GM12892 (cell line): ENCODE data around the gene LTB.

ENCODE experiments used
- POLR2A ChIP-seq: IDR thresholded peaks from 2 replicates; pipeline ENCODE4 v1.6.1; 2011; ENCODE audit warnings: low read depth, low read length, control low read depth
- POLR2AphosphoS5 ChIP-seq: IDR thresholded peaks from 2 replicates; pipeline ENCODE4 v1.6.1; 2011; ENCODE audit warnings: low read depth, low read length, control low read depth
- TAF1 ChIP-seq: IDR thresholded peaks from 2 replicates; pipeline ENCODE4 v1.6.1; 2011; ENCODE audit warnings: low read depth, mild to moderate bottlenecking, control low read depth, low read length, borderline replicate concordance

DNA sequence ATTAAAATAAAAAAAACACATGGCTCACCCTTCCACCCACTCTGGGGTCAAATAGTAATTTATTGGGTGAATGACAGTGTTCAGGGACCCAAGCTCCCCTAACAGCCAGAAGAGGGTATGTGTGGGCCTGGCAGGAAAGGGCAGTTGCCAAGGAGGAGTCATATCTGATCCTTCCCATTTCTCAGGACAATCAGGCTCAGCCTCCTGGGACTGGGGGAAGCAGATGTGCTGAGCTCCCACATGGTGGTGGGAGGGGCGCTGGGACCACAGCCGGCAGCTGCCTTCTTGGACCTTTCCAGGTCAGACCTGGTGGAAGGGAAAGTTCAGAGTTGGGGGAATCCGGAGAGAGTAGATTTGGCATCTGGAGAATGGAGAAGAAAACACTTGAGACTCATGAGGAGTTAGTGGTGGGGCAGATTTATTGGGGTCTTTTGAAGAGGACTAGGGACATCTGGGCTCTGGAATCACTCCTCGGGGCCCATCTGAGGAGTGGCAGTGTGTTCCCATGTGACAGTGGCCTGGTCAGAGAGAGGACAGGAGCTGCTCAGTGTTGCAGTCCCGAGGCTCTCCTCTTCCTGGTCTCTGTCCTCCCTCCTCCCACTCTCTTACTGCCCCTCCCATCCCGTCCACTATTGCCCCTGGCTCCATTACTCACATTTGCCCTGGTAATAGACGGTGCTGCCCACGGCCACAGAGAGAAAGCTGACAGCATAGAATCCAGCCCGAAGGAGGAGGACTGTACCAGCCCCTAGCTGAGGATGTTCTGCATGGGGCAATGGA is 6.8 kb upstream of the LTB start:
- TF ChIP-seq POLR2A (no peak), POLR2AphosphoS5 (no peak), TAF1 (no peak)
